ENCODE data around the gene TRIM69. TPM values are rescaled to one million over a fixed set of nuclear protein-coding genes. Genes with fewer than 3 reads are reported as not detected.

The TRIM69 gene
- total and polyA plus RNA-seq, 2 of the 4 experiments (the other 2 are of a cell fraction), result 5.3 to 7.7 TPM

DNA sequence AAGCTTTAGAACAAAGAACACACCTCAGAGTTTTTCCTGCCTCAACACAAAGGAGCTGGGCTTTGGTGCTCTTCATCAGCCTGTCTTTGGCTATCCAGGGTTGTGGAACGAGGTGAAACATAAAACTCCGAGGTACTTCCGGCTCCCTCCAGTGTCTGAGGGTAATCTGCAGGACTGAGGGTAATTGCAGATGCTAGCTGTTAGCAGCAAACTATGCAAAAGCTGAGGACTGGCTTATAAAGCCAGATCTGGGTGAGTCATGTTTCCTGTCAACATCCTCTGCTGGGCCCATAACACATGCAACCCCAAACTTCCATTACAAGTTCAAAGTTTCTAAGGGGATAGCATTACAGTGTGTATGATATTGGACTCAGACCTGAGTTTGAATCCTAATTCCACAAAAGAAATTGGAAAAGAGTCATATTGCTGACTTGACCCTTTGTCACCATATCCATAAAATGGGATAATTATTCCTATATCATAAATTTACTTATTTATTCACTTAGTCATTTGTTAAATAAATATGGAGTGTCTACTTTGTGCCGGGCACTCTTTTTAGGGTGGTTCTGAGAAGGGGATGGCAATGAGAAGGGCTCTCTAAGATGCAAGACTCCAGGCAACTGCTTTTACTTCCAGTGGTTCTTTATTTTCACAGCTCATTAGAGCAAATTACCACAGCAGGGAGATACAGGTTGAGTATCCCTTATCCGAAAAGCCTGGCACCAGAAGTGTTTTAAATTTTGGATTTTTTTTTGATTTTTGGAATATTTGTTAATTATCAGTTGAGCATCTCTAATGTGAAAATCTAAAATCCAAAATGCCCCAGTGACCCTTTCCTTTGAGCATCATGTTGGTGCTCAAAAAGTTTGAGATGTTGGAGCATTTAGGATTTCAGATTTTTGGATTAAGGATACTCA is 9.5 kb upstream of the TRIM69 start:
- Histone ChIP-seq H4K91ac (ENCODE audit: insufficient read depth, low read depth, low read length) (peak overlapping the region; percentile 82), H2BK120ac (ENCODE audit: low read depth, low read length) (peak overlapping the region; percentile 92), H4K5ac (ENCODE audit: low read depth, low read length) (peak overlapping the region; percentile 23), H2BK20ac (ENCODE audit: low read depth, low read length) (peak overlapping the region; percentile 75), H2BK5ac (ENCODE audit: low read depth, low read length, poor library complexity, severe bottlenecking) (peak overlapping the region; percentile 74), H3K27me3 (ENCODE audit: control insufficient read depth, insufficient read depth, low read length) (no peaks in the 10 kb centered on the region), H3K23ac (ENCODE audit: low read depth, low read length) (peak overlapping the region; percentile 57), H3K9me1 (ENCODE audit: insufficient read depth, low read length) (peaks cover 9% of the 10 kb centered on the region), H3K79me1 (ENCODE audit: low read depth in 1 of 2, low read length in 2 of 2) (peaks cover 0 to 29% of the 10 kb centered on the region in 2 experiments; a peak in 2 of 4 replicates), H4K20me1 (ENCODE audit: insufficient read depth, low read length) (no peaks in the 10 kb centered on the region), H2AK9ac (replicated peaks; ENCODE audit: low read depth, low read length, poor library complexity) (no peak overlapping the region), H3K27ac (ENCODE audit: insufficient read depth, low read length) (peak overlapping the region; percentile 54), H3K9ac (ENCODE audit: low read depth, low read length) (0 out of 2 replicates have a peak overlapping the region, but pooled peaks have one; percentile 1), H3K56ac (ENCODE audit: extremely low read depth, insufficient read depth, low read length) (peak overlapping the region; percentile 67; the same call in 1 of the 2 replicates), H3K36me3 (ENCODE audit: control insufficient read depth, insufficient read depth, low read length) (peaks cover 3% of the 10 kb centered on the region; the same call in 1 of the 2 replicates), H2AFZ (replicated peaks; ENCODE audit: low read length, poor library complexity) (peak overlapping the region; percentile 76), H3K14ac (replicated peaks; ENCODE audit: low read depth, low read length) (peak overlapping the region; percentile 67), H3K4ac (ENCODE audit: low read depth, low read length) (peak overlapping the region; percentile 82), H3K4me2 (ENCODE audit: low read depth, low read length) (peak overlapping the region; percentile 9; the same call in 1 of the 2 replicates), H3K9me3 (ENCODE audit: control insufficient read depth, insufficient read depth, low read length) (no peaks in the 10 kb centered on the region), H4K8ac (ENCODE audit: low read depth in 2 of 2, low read length in 2 of 2) (peak overlapping the region; percentile 59 to 61), H3K4me3 (ENCODE audit: insufficient read depth, low read depth, low read length) (no peak overlapping the region), H3K4me1 (ENCODE audit: control insufficient read depth, insufficient read depth, low read length) (peaks cover 2% of the 10 kb centered on the region; the same call in 1 of the 2 replicates), H2AK5ac (ENCODE audit: low read depth, low read length) (0 out of 2 replicates have a peak overlapping the region, but pooled peaks have one; percentile 18), H3K18ac (ENCODE audit: low read depth, low read length) (peak overlapping the region; percentile 40), H2BK15ac (ENCODE audit: low read depth, low read length) (peak overlapping the region; percentile 54; the same call in 2 of the 3 replicates)
- WGBS, 2 experiments (ENCODE audit: extremely low coverage in 2 of 2, insufficient read length in 1 of 2), result no CpG with 5 or more reads among the region's 5 CpGs
- ChIA-PET CTCF (interaction anchor here (0.5 to 0.7 kb wide), 2 partner anchors 13 to 130 kb away, joined by 3 to 5 read pairs; no protein-coding TSS in a partner anchor), POLR2A (ENCODE audit: unreplicated experiment) (interaction anchor here (0.7 kb wide), 1 partner anchor 16 kb away, joined by 3 read pairs; the partner anchor contains the start of genes B2M and PATL2)
- DNase-seq (peak; percentile 94), ATAC-seq (ENCODE audit: low read depth) (peak; percentile 55)
- TF ChIP-seq CHD1 (IDR thresholded peaks at IDR 0.05; ENCODE audit: low read depth, low read length) (no peak), SMC3 (IDR thresholded peaks at IDR 0.05; ENCODE audit: low read depth, low read length) (peak; percentile 26; the same call in 1 of the 2 replicates), RFX5 (IDR thresholded peaks at IDR 0.05; ENCODE audit: low read depth, low read length) (no peak; the same call in 1 of the 2 replicates), MXI1 (IDR thresholded peaks at IDR 0.05; ENCODE audit: borderline replicate concordance, low read depth, low read length) (peak; percentile 64; the same call in 1 of the 2 replicates), BHLHE40 (IDR thresholded peaks at IDR 0.05; ENCODE audit: low read depth, low read length) (peak; percentile 38; the same call in 1 of the 2 replicates), CEBPB (IDR thresholded peaks at IDR 0.05; ENCODE audit: low read depth, low read length) (0 out of 2 replicates have a peak, but pooled peaks have one; percentile 18), CTCF (conservative IDR thresholded peaks at IDR 0.05; ENCODE audit: low read depth, low read length) (0 out of 2 replicates have a peak, but pooled peaks have one; percentile 11), FOS (IDR thresholded peaks at IDR 0.05; ENCODE audit: low read depth, low read length) (peak; percentile 80), MAZ (IDR thresholded peaks at IDR 0.05; ENCODE audit: borderline replicate concordance, low read depth, low read length) (no peak), POLR2A (IDR thresholded peaks at IDR 0.05; ENCODE audit: low read depth, low read length) (peak; percentile 95), MAFK (IDR thresholded peaks at IDR 0.05; ENCODE audit: low read depth, low read length) (peak; percentile 60)
- dilution Hi-C loops (cut with HindIII; ENCODE audit: low sequenced_read_pairs, unreplicated experiment) (no loop called here), intact Hi-C loops (cut with micrococcal nuclease) (no loop called here), in situ Hi-C loops (cut with MboI; ENCODE audit: low sequenced_read_pairs) (no loop called here)
- no TSS peak for BruUV-seq (replicated peaks)

Data from IMR-90 (cell line).